GM18873 (cell line): ENCODE results near the gene PGM5.
A peak's percentile ranks its signal among the peaks of the same experiment; 100 is the strongest.

Source experiments
- ATAC-seq: cut with Tn5 transposase; IDR thresholded peaks from one replicate; pipeline ENCODE4 v1.9.1; 2021; ENCODE audit warnings: mild to moderate bottlenecking, moderate library complexity, moderate number of reproducible peaks; ENCODE audit not compliant: unreplicated experiment, low FRiP score

PGM5 gene

GRCh38 chr9:68562461-68562860 lies 206.1 kb downstream of the PGM5 start:
- ATAC-seq, result no peak

- ATAC-seq, result no peak
Measured at GRCh38 chr9:68567565-68567964, 211.2 kb downstream of the PGM5 start.

DNA sequence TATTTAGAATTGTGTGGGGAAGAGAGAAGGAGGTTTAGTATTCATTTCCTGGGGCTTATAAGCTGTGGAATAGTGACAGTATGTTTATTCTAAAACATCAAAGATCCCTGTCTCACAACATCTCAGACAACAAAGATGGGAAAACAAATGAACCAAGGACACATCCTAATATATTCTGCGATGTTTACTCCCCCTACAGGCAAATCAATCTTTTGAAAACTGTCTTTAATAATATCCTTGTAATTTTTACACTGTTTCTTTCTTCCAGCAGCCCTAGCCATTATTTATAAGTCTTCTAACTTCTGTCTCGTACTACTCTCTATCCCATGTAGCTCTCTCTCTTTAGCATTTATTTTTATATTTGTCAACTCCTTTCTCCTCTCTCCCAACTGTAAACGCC lies 217.7 kb downstream of the PGM5 start:
- no peak for ATAC-seq

- ATAC-seq, result no peak
Measured at GRCh38 chr9:68575817-68576216, 219.4 kb downstream of the PGM5 start.

DNA sequence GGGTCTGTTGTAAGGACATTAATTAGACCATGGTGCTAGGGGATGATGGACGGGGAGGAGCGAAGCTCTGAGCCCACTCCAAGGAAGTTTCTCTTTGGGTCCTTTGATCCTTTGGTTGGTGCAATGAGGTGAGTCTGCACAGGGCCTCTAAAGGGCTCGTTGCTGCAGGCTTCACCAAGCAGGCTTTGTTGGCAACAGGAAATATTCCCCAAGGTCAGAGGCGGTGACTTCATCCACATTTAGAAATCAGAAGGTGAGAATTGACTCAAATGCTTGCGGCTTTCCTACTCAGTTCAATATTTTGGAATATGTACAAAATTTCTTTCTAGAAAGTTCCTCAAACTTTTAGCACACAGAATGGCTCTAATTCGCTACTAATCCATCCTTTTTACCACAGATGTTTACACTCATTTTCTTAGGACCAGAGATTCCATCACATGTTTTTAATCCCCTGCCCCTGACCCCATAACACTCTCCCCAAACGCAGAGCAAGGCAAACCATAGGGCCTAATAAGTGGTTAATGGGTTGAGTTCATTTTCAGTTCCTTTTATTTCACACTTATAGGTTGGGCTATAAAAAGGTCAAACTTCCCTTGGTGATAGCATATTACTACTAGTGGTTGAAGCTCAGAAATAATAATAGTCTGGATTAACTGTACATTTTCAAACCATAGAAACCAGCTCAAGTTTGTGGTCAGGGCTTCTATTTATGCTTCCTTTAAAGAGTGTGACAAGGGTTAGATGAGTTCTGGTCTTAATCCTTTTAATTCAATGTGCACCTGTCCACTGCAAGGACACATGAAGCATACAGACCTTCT lies 221.6 kb downstream of the PGM5 start:
- peak; percentile 75 for ATAC-seq
